HS-5 (cell line): ENCODE data around the gene GFI1.
"Not testable (repeated sequence)": the region's sequence is repeated elsewhere in the genome, so short reads cannot be mapped to it uniquely, and the experiment has no call there.

Experiments used
- DNase-seq: peaks from one replicate; pipeline ENCODE4 v3.0.0-alpha.2; 2012; ENCODE audit warnings: low read depth

The GFI1 gene

GRCh38 chr1:92486251-92487077 is at the start of gene GFI1:
Gene GFI1, minus strand, starts transcription at chr1:92486925. Its CDS starts 3,438 bp downstream, at chr1:92483487.
- DNase-seq: no peak

- not testable (repeated sequence) for DNase-seq
These were observed 45.6 kb upstream of the GFI1 start for GRCh38 chr1:92532371-92532770.

GRCh38 chr1:92531939-92532338 is 45.2 kb upstream of the GFI1 start:
- not testable (repeated sequence) for DNase-seq

GRCh38 chr1:92527670-92528069 is 40.9 kb upstream of the GFI1 start:
- no peak for DNase-seq

GRCh38 chr1:92524944-92525590 is 38.3 kb upstream of the GFI1 start:
- not testable (repeated sequence) for DNase-seq

GRCh38 chr1:92519043-92519442 is 32.3 kb upstream of the GFI1 start:
- no peak for DNase-seq

GRCh38 chr1:92516574-92516973 is 29.8 kb upstream of the GFI1 start:
- no peak for DNase-seq

GRCh38 chr1:92515796-92516201 is 29.1 kb upstream of the GFI1 start:
- no peak for DNase-seq

GRCh38 chr1:92511541-92511940 is 24.8 kb upstream of the GFI1 start:
- DNase-seq: no peak

- no peak for DNase-seq
These were observed 22.9 kb upstream of the GFI1 start for GRCh38 chr1:92509619-92510018.

GRCh38 chr1:92505015-92505692 is 18.4 kb upstream of the GFI1 start:
- DNase-seq: no peak

- DNase-seq: no peak
These were observed 17.7 kb upstream of the GFI1 start for GRCh38 chr1:92504291-92505014.

GRCh38 chr1:92503926-92504285 is 17.2 kb upstream of the GFI1 start:
- no peak for DNase-seq

GRCh38 chr1:92503043-92503925 is 16.6 kb upstream of the GFI1 start:
- no peak for DNase-seq

GRCh38 chr1:92502247-92502646 is 15.5 kb upstream of the GFI1 start:
- DNase-seq: no peak

GRCh38 chr1:92500552-92500951 is 13.8 kb upstream of the GFI1 start:
- DNase-seq: no peak

- DNase-seq: no peak
These were observed 8.8 kb upstream of the GFI1 start for GRCh38 chr1:92495392-92496063.

GRCh38 chr1:92494485-92495141 is 7.9 kb upstream of the GFI1 start:
- DNase-seq: no peak

GRCh38 chr1:92493139-92493538 is 6.4 kb upstream of the GFI1 start:
- no peak for DNase-seq

- no peak for DNase-seq
These were observed 2.1 kb upstream of the GFI1 start for GRCh38 chr1:92488832-92489231.
